ENCODE data around the gene CEMIP. TPM values are rescaled to one million over a fixed set of nuclear protein-coding genes. Genes with fewer than 3 reads are reported as not detected.

CEMIP gene
- total RNA-seq, 1 experiment from 2014 or later: 3.5 TPM

DNA sequence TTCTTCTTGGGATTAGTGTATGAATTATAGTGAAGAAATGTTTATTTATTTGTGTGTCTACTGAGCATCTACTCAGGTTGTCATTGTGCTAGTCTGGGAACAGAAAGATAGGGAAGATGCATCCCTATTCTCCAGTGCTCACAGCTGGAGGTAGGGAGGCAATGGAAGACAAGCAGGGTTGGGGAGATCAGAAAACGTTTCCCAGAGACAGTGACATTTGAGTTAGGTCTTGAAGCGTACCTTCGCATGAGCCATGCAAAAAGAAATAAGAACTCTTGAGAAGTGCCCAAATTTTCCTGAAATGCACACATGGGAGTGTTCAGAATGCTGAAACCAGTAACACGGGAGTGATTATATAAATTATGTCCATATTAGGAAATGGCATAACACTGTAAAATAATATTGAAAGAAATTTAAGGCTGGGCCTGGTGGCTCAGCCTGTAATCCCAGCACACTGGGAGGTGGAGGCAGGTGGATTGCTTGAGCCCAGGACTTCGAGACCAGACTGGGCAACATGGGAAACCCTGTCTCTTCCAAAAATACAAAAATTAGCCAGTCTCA lies 5.3 kb upstream of the CEMIP start:
- ATAC-seq: no peak

More for the DNA sequence above, 5.3 kb upstream of the CEMIP start:
- no peaks in the 10 kb centered on the region for H3K9me2 ChIP-seq (ENCODE audit: insufficient read depth)
- H3K9me3 ChIP-seq (ENCODE audit: control insufficient read depth in 1 of 2, insufficient read depth in 1 of 2, low read depth in 1 of 2, low read length in 2 of 2): no peaks in the 10 kb centered on the region
- POLR2A ChIA-PET: no interaction called here
- peaks cover 0 to 21% of the 10 kb centered on the region in 2 experiments; a peak in 2 of 4 replicates for H3K4me1 ChIP-seq (ENCODE audit: control insufficient read depth in 1 of 2, insufficient read depth in 2 of 2, low read length in 2 of 2)
- no peaks in the 10 kb centered on the region for H3K27me3 ChIP-seq (ENCODE audit: insufficient read depth, low read length)
- H3K4me2 ChIP-seq (ENCODE audit: low read length): no peak overlapping the region
- CTCF ChIA-PET: no interaction called here
- no peak overlapping the region for H3K4me3 ChIP-seq (replicated peaks in 1 of 2; ENCODE audit: low read depth in 1 of 2, low read length in 2 of 2)
- no peak overlapping the region for H3K9ac ChIP-seq (ENCODE audit: low read length)
- no peak overlapping the region for H2AFZ ChIP-seq (ENCODE audit: low read depth, low read length, poor library complexity, severe bottlenecking)
- H3K79me2 ChIP-seq (ENCODE audit: insufficient read depth, low read length): no peaks in the 10 kb centered on the region
- intact Hi-C loops (cut with micrococcal nuclease): loop anchor here (10.0 kb wide), 1 partner anchor 529 kb away; no protein-coding TSS in a partner anchor
- no TSS peak for BruUV-seq (replicated peaks)
- RAD21 ChIA-PET (ENCODE audit: low non-redundant PET in 1 of 2, low total read pairs in 2 of 2, uncharacterized antibody in 2 of 2, unreplicated experiment in 2 of 2): no interaction called here
- TF ChIP-seq CBX3 (IDR thresholded peaks at IDR 0.05; ENCODE audit: low read depth) (no peak), POLR2A (IDR thresholded peaks at IDR 0.05; ENCODE audit: borderline replicate concordance, extremely low read depth, insufficient read depth, insufficient read length) (no peak), EZH2phosphoT487 (IDR thresholded peaks at IDR 0.05; ENCODE audit: borderline replicate concordance) (no peak), ATF3 (IDR thresholded peaks at IDR 0.05) (no peak), SRF (IDR thresholded peaks at IDR 0.05; ENCODE audit: low read depth) (no peak), MAX (IDR thresholded peaks at IDR 0.05) (no peak), ZNF274 (IDR thresholded peaks at IDR 0.05; ENCODE audit: low read depth, low read length) (no peak), ELF1 (IDR thresholded peaks at IDR 0.05; ENCODE audit: borderline replicate concordance, low read depth) (no peak), RAD21 (IDR thresholded peaks at IDR 0.05; ENCODE audit: low read depth) (no peak), CTCF (IDR thresholded peaks at IDR 0.05 in 2 of 3, conservative IDR thresholded peaks at IDR 0.05 in 1 of 3; ENCODE audit: borderline replicate concordance in 1 of 3, insufficient read depth in 1 of 3, low read depth in 2 of 3, low read length in 2 of 3) (no peak), JUND (IDR thresholded peaks at IDR 0.05) (no peak), SIN3A (IDR thresholded peaks at IDR 0.05; ENCODE audit: low read depth) (no peak), TCF7L2 (IDR thresholded peaks at IDR 0.05; ENCODE audit: borderline replicate concordance, extremely low read depth, insufficient read depth, insufficient read length) (no peak), ZFX (IDR thresholded peaks at IDR 0.05) (no peak), EZH2 (IDR thresholded peaks at IDR 0.05) (no peak), SP1 (IDR thresholded peaks at IDR 0.05; ENCODE audit: low read depth) (no peak)
- TF ChIP-seq, protein P1, sequence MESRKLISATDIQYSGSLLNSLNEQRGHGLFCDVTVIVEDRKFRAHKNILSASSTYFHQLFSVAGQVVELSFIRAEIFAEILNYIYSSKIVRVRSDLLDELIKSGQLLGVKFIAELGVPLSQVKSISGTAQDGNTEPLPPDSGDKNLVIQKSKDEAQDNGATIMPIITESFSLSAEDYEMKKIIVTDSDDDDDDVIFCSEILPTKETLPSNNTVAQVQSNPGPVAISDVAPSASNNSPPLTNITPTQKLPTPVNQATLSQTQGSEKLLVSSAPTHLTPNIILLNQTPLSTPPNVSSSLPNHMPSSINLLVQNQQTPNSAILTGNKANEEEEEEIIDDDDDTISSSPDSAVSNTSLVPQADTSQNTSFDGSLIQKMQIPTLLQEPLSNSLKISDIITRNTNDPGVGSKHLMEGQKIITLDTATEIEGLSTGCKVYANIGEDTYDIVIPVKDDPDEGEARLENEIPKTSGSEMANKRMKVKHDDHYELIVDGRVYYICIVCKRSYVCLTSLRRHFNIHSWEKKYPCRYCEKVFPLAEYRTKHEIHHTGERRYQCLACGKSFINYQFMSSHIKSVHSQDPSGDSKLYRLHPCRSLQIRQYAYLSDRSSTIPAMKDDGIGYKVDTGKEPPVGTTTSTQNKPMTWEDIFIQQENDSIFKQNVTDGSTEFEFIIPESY (IDR thresholded peaks at IDR 0.05; ENCODE audit: extremely low read depth, insufficient replicate concordance, low read length): no peak
- TF ChIP-seq, protein P2, sequence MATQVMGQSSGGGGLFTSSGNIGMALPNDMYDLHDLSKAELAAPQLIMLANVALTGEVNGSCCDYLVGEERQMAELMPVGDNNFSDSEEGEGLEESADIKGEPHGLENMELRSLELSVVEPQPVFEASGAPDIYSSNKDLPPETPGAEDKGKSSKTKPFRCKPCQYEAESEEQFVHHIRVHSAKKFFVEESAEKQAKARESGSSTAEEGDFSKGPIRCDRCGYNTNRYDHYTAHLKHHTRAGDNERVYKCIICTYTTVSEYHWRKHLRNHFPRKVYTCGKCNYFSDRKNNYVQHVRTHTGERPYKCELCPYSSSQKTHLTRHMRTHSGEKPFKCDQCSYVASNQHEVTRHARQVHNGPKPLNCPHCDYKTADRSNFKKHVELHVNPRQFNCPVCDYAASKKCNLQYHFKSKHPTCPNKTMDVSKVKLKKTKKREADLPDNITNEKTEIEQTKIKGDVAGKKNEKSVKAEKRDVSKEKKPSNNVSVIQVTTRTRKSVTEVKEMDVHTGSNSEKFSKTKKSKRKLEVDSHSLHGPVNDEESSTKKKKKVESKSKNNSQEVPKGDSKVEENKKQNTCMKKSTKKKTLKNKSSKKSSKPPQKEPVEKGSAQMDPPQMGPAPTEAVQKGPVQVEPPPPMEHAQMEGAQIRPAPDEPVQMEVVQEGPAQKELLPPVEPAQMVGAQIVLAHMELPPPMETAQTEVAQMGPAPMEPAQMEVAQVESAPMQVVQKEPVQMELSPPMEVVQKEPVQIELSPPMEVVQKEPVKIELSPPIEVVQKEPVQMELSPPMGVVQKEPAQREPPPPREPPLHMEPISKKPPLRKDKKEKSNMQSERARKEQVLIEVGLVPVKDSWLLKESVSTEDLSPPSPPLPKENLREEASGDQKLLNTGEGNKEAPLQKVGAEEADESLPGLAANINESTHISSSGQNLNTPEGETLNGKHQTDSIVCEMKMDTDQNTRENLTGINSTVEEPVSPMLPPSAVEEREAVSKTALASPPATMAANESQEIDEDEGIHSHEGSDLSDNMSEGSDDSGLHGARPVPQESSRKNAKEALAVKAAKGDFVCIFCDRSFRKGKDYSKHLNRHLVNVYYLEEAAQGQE (IDR thresholded peaks at IDR 0.05; ENCODE audit: low read depth): no peak
- no peak for DNase-seq (ENCODE audit: low read depth, low spot score)
- H4K20me1 ChIP-seq (ENCODE audit: insufficient read depth): no peaks in the 10 kb centered on the region
- no peaks in the 10 kb centered on the region for H3K36me3 ChIP-seq (ENCODE audit: control insufficient read depth in 1 of 2, insufficient read depth in 2 of 2, low read length in 2 of 2)
- H3K27ac ChIP-seq (ENCODE audit: low read depth, low read length): no peak overlapping the region

Data from HCT116 (cell line).